Adrenal gland (tissue), 12 donors: ENCODE data around the gene AUTS2. TPM values are rescaled to one million over a fixed set of nuclear protein-coding genes. Genes with fewer than 3 reads are reported as not detected.

Source experiments
- DNase-seq, 7 donors: peaks; one replicate each; pipeline ENCODE4 v3.0.0-alpha.2; 2019 to 2020
- H3K27ac ChIP-seq, 5 donors: fragments of 200-600 bp; sonication (generic) in 4 of 5; 1 replicate in 3 of 5; 2 replicates in 2 of 5; pipeline versions ENCODE4 v1.5.1 to v1.8.0; 2016 to 2020; ENCODE audit warnings: mild to moderate bottlenecking in 1 of 5
- H3K27me3 ChIP-seq: fragments of 200-600 bp; 2 replicates; pipeline ENCODE4 v1.8.0; 2021
- H3K36me3 ChIP-seq, 2 donors: fragments of 200-600 bp; replicated peaks in 1 of 2; 1 replicate in 1 of 2; 2 replicates in 1 of 2; pipeline versions ENCODE4 v1.5.1 to v1.8.0; 2018 to 2022
- H3K4me1 ChIP-seq, 2 donors: fragments of 200-600 bp; replicated peaks in 1 of 2; 1 replicate in 1 of 2; 2 replicates in 1 of 2; pipeline versions ENCODE4 v1.5.1 to v1.8.0; 2018 to 2021
- H3K4me3 ChIP-seq, 4 donors: fragments of 200-600 bp; sonication (generic) in 3 of 4; one replicate each; pipeline ENCODE4 v1.5.1; 2016 to 2018
- H3K9me3 ChIP-seq, 3 donors: fragments of 200-600 bp; sonication (generic) in 1 of 3; replicated peaks in 1 of 3; 1 replicate in 2 of 3; 2 replicates in 1 of 3; pipeline versions ENCODE4 v1.5.1 to v1.8.0; 2016 to 2021
- CTCF ChIP-seq, 6 experiments: fragments of 450-650 bp in 4 of 6; fragments of 200-600 bp in 2 of 6; sonication (generic) in 1 of 6; IDR thresholded peaks; 1 replicate in 5 of 6; 2 replicates in 1 of 6; pipeline versions ENCODE4 v1.5.1 to v1.8.0; 2016 to 2021; ENCODE audit warnings: antibody characterized with exemption in 6 of 6, mild to moderate bottlenecking in 2 of 6, moderate library complexity in 1 of 6
- POLR2A ChIP-seq, 2 donors: fragments of 450-650 bp; IDR thresholded peaks; one replicate each; pipeline ENCODE4 v1.6.1; 2017; ENCODE audit warnings: antibody characterized with exemption in 2 of 2, mild to moderate bottlenecking in 2 of 2, moderate library complexity in 1 of 2
- WGBS, 4 donors: extraction: QIAGEN DNeasy Blood & Tissue Kit in 2 of 4; methylation state at CpG; one replicate each; pipeline versions ENCODE4 v1.1.5 to v1.1.7; 2013 to 2017; 5-methylcytosine and 5-hydroxymethylcytosine counted together
- intact Hi-C, 2 donors: fragments of 100-400 bp; cut with DNase I; formaldehyde crosslinking; loops; one replicate each; pipeline versions ENCODE4 v1.14.1 to v1.15.0; 2022 to 2023
- polyA plus RNA-seq, 3 donors: library from polyadenylated mRNA; stranded (reverse); fragments of 200-250 nt in 2 of 3; fragments of 350-450 nt in 1 of 3; fragmentation: Illumina TruSeq in 1 of 3; extraction: RNeasy Lipid Tissue Mini Kit (QIAGEN cat#74804) in 1 of 3; gene quantifications; one replicate each; pipeline ENCODE4 v1.2.3, GENCODE V29; 2013 to 2014
- total RNA-seq, 9 donors: library from RNA; depleted of rRNA in 4 of 9; stranded (reverse); fragments of >200 nt in 4 of 9; fragments of 120-200 nt in 1 of 9; fragmentation: NEBNext Ultra II Directional in 1 of 9; extraction: Animal tissue kit (Norgen Biotek cat#: 25700) in 1 of 9; gene quantifications; one replicate each; pipeline versions ENCODE4 v1.1.0 to v1.2.4, GENCODE V29; 2013 to 2023
- donor health status: healthy with polysubstance abuse.
- donor health status: Bipolar disorder and iron deficiency.
- donor health status: DM: yes; HTN: yes; CAD: no.
- donor health status: DM: no; HTN: no; CAD: no.
- donor health status: DM: no; HTN: no; CAD: no.
- donor health status: DM: yes; HTN: yes; CAD: no.

Gene AUTS2
- total and polyA plus RNA-seq, 12 donors = 6.4 to 44.0 (median 15.2) TPM

DNA sequence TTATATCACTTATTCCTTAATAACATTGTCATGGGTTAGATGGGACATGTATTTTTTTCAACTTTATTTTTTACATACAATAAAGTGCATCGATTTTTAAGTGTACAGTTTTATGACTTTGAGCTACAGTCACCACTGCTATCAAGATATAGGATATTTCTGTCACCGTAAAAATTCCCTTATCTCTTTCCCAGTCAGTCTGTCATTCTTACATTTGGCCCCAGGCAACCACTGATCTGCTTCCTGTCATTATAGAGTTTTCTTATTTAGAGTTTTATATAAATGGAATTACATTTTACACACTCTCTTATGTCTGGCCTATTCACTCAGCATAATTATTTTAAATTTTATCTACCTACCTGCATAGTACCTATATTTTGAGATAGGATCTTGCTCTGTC lies 145.2 kb downstream of the AUTS2 start:
- no peak for DNase-seq
- intact Hi-C loops = no loop called here
- Histone ChIP-seq H3K9me3 (no peaks in the 10 kb centered on the region), H3K4me1 (peaks cover 4 to 27% of the 10 kb centered on the region in 2 donors), H3K36me3 (no peaks in the 10 kb centered on the region), H3K27ac (no peak overlapping the region), H3K27me3 (no peaks in the 10 kb centered on the region), H3K4me3 (no peak overlapping the region)
- WGBS, 4 donors = 68 to 78% (median 69%) methylated on average over 2 of the region's 2 CpGs
- TF ChIP-seq POLR2A (IDR thresholded peaks at IDR 0.05) (no peak), CTCF (IDR thresholded peaks at IDR 0.05) (no peak)

DNA sequence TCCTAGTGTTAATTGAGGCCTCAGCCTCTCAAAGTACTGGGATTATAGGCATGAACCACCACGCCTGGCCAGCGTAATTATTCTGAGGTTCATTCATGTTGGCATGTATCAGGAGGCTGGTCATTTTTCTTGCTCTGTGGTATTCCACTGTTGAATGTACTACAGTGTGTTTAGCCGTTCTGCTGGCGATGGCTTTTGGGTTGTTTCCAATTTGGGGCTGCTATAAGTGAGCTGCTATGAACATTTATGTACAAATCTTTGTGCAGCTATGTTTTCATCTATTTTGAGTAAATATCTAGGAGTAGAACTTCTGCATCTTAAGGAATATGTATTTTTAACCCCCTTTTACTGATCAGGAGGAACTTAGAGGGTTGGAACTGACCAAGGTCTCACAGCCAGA lies 145.8 kb downstream of the AUTS2 start:
- DNase-seq = no peak
- no peak for TF ChIP-seq POLR2A (IDR thresholded peaks at IDR 0.05)
- TF ChIP-seq CTCF (IDR thresholded peaks at IDR 0.05) = no peak
- H3K4me1 ChIP-seq = peaks cover 4 to 27% of the 10 kb centered on the region in 2 donors
- no peak overlapping the region for H3K27ac ChIP-seq
- H3K4me3 ChIP-seq = no peak overlapping the region
- WGBS, 4 donors = 93 to 99% (median 97%) methylated on average over 4 of the region's 4 CpGs
- no peaks in the 10 kb centered on the region for H3K27me3 ChIP-seq
- intact Hi-C loops = no loop called here
- no peaks in the 10 kb centered on the region for H3K36me3 ChIP-seq
- no peaks in the 10 kb centered on the region for H3K9me3 ChIP-seq

GRCh38 chr7:69746383-69746782 lies 148.1 kb downstream of the AUTS2 start:
- H3K4me1 ChIP-seq = peaks cover 0 to 19% of the 10 kb centered on the region in 2 donors
- TF ChIP-seq POLR2A (IDR thresholded peaks at IDR 0.05) = no peak
- no peak for TF ChIP-seq CTCF (IDR thresholded peaks at IDR 0.05)
- intact Hi-C loops = no loop called here
- DNase-seq = no peak
- H3K9me3 ChIP-seq = no peaks in the 10 kb centered on the region
- H3K4me3 ChIP-seq = no peak overlapping the region
- H3K36me3 ChIP-seq = no peaks in the 10 kb centered on the region
- WGBS, 4 donors = 91 to 93% (median 92%) methylated on average over 3 of the region's 3 CpGs
- H3K27ac ChIP-seq = no peak overlapping the region
- H3K27me3 ChIP-seq = no peaks in the 10 kb centered on the region

- WGBS, 4 donors = 92 to 95% (median 94%) methylated on average over 2 of the region's 2 CpGs
These were observed 148.9 kb downstream of the AUTS2 start for GRCh38 chr7:69747144-69747543.

More at GRCh38 chr7:69747144-69747543, 148.9 kb downstream of the AUTS2 start:
- no peaks in the 10 kb centered on the region for H3K27me3 ChIP-seq
- intact Hi-C loops = no loop called here
- H3K4me3 ChIP-seq = no peak overlapping the region
- DNase-seq = no peak
- TF ChIP-seq POLR2A (IDR thresholded peaks at IDR 0.05) (no peak), CTCF (IDR thresholded peaks at IDR 0.05) (no peak)
- H3K36me3 ChIP-seq = no peaks in the 10 kb centered on the region
- no peak overlapping the region for H3K27ac ChIP-seq
- no peaks in the 10 kb centered on the region for H3K9me3 ChIP-seq
- peaks cover 0 to 19% of the 10 kb centered on the region in 2 donors for H3K4me1 ChIP-seq
